Stimulated activated memory B cell treated with anti-CD40 and anti-IgM and Interleukin-4, amounts not matched to agents 10 μg/mL and 1 μg/mL and 100 μg/mL, for 72 hours (primary cell): Measurements from ENCODE around the gene VPS26A.

Experiments
- ATAC-seq: fragments of 150-1000 bp; cut with Tn5 transposase; 2 replicates; pipeline ENCODE4 v1.10.0; 2021
- H3K27ac Mint-ChIP-seq: one replicate; pipeline ENCODE4 v1.8.0; 2022; ENCODE audit warnings: mild to moderate bottlenecking, mixed read lengths
- H3K27me3 Mint-ChIP-seq: one replicate; pipeline ENCODE4 v1.8.0; 2022; ENCODE audit warnings: mixed read lengths
- H3K36me3 Mint-ChIP-seq: one replicate; pipeline ENCODE4 v1.8.0; 2022; ENCODE audit warnings: mixed read lengths
- H3K4me1 Mint-ChIP-seq: one replicate; pipeline ENCODE4 v1.8.0; 2022; ENCODE audit warnings: mixed read lengths
- H3K4me3 Mint-ChIP-seq: one replicate; pipeline ENCODE4 v1.8.0; 2022; ENCODE audit warnings: mild to moderate bottlenecking, moderate library complexity, mixed read lengths
- H3K9me3 Mint-ChIP-seq: one replicate; pipeline ENCODE4 v1.8.0; 2022; ENCODE audit warnings: mixed read lengths

VPS26A gene

GRCh38 chr10:69093933-69094332, 30.0 kb upstream of the VPS26A start:
- Mint-ChIP-seq H3K27ac (no peak overlapping the region), H3K4me3 (no peak overlapping the region), H3K36me3 (peaks cover 38% of the 10 kb centered on the region), H3K9me3 (no peaks in the 10 kb centered on the region), H3K27me3 (no peaks in the 10 kb centered on the region), H3K4me1 (peaks cover 52% of the 10 kb centered on the region)
- ATAC-seq = no peak

GRCh38 chr10:69096045-69096444, 27.9 kb upstream of the VPS26A start:
- ATAC-seq = peak; percentile 91
- H3K36me3 Mint-ChIP-seq = peaks cover 26% of the 10 kb centered on the region
- peaks cover 35% of the 10 kb centered on the region for H3K4me1 Mint-ChIP-seq
- no peak overlapping the region for H3K27ac Mint-ChIP-seq
- H3K4me3 Mint-ChIP-seq = no peak overlapping the region
- H3K9me3 Mint-ChIP-seq = no peaks in the 10 kb centered on the region
- H3K27me3 Mint-ChIP-seq = no peaks in the 10 kb centered on the region

GRCh38 chr10:69097729-69098128, 26.2 kb upstream of the VPS26A start:
- ATAC-seq = no peak
- Mint-ChIP-seq H3K4me3 (no peak overlapping the region), H3K4me1 (peaks cover 40% of the 10 kb centered on the region), H3K27ac (no peak overlapping the region), H3K27me3 (no peaks in the 10 kb centered on the region), H3K36me3 (peaks cover 42% of the 10 kb centered on the region), H3K9me3 (no peaks in the 10 kb centered on the region)

- Mint-ChIP-seq H3K9me3 (no peaks in the 10 kb centered on the region), H3K27me3 (no peaks in the 10 kb centered on the region), H3K4me3 (no peak overlapping the region), H3K27ac (no peak overlapping the region), H3K4me1 (peaks cover 30% of the 10 kb centered on the region), H3K36me3 (peaks cover 51% of the 10 kb centered on the region)
- ATAC-seq = no peak
Observed at GRCh38 chr10:69100136-69100872, 23.7 kb upstream of the VPS26A start.

- H3K27me3 Mint-ChIP-seq = no peaks in the 10 kb centered on the region
- peaks cover 21% of the 10 kb centered on the region for H3K4me1 Mint-ChIP-seq
- peaks cover 55% of the 10 kb centered on the region for H3K36me3 Mint-ChIP-seq
- H3K9me3 Mint-ChIP-seq = no peaks in the 10 kb centered on the region
- ATAC-seq = no peak
- no peak overlapping the region for H3K27ac Mint-ChIP-seq
- no peak overlapping the region for H3K4me3 Mint-ChIP-seq
Observed at GRCh38 chr10:69101451-69102095, 22.4 kb upstream of the VPS26A start.

- H3K4me1 Mint-ChIP-seq = peaks cover 21% of the 10 kb centered on the region
Observed at GRCh38 chr10:69102440-69102839, 21.5 kb upstream of the VPS26A start.

GRCh38 chr10:69103784-69104183, 20.2 kb upstream of the VPS26A start:
- H3K4me1 Mint-ChIP-seq = peaks cover 16% of the 10 kb centered on the region
- peaks cover 51% of the 10 kb centered on the region for H3K36me3 Mint-ChIP-seq
- H3K27me3 Mint-ChIP-seq = no peaks in the 10 kb centered on the region
- no peak overlapping the region for H3K27ac Mint-ChIP-seq
- no peaks in the 10 kb centered on the region for H3K9me3 Mint-ChIP-seq
- ATAC-seq = no peak
- H3K4me3 Mint-ChIP-seq = no peak overlapping the region

More at GRCh38 chr10:69102440-69102839, 21.5 kb upstream of the VPS26A start:
- H3K9me3 Mint-ChIP-seq = no peaks in the 10 kb centered on the region
- peaks cover 58% of the 10 kb centered on the region for H3K36me3 Mint-ChIP-seq
- H3K4me3 Mint-ChIP-seq = no peak overlapping the region
- no peak overlapping the region for H3K27ac Mint-ChIP-seq
- ATAC-seq = no peak
- H3K27me3 Mint-ChIP-seq = no peaks in the 10 kb centered on the region

- Mint-ChIP-seq H3K27me3 (no peaks in the 10 kb centered on the region), H3K4me1 (peaks cover 16% of the 10 kb centered on the region), H3K36me3 (peaks cover 51% of the 10 kb centered on the region), H3K9me3 (no peaks in the 10 kb centered on the region), H3K27ac (no peak overlapping the region), H3K4me3 (no peak overlapping the region)
- no peak for ATAC-seq
Observed at GRCh38 chr10:69104994-69105790, 18.8 kb upstream of the VPS26A start.

- H3K36me3 Mint-ChIP-seq = peaks cover 34% of the 10 kb centered on the region
- H3K9me3 Mint-ChIP-seq = no peaks in the 10 kb centered on the region
- no peaks in the 10 kb centered on the region for H3K27me3 Mint-ChIP-seq
- no peak overlapping the region for H3K4me3 Mint-ChIP-seq
- ATAC-seq = no peak
- H3K27ac Mint-ChIP-seq = no peak overlapping the region
- peaks cover 4% of the 10 kb centered on the region for H3K4me1 Mint-ChIP-seq
Observed at GRCh38 chr10:69107176-69107490, 16.8 kb upstream of the VPS26A start.

- Mint-ChIP-seq H3K4me1 (no peaks in the 10 kb centered on the region), H3K4me3 (no peak overlapping the region), H3K27me3 (no peaks in the 10 kb centered on the region), H3K27ac (no peak overlapping the region), H3K36me3 (peaks cover 28% of the 10 kb centered on the region), H3K9me3 (no peaks in the 10 kb centered on the region)
- ATAC-seq = no peak
Observed at GRCh38 chr10:69107699-69108098, 16.3 kb upstream of the VPS26A start.

GRCh38 chr10:69119896-69120295, 4.1 kb upstream of the VPS26A start:
- H3K4me1 Mint-ChIP-seq = peaks cover 2% of the 10 kb centered on the region
- H3K27ac Mint-ChIP-seq = no peak overlapping the region
- no peak for ATAC-seq
- no peaks in the 10 kb centered on the region for H3K27me3 Mint-ChIP-seq
- no peaks in the 10 kb centered on the region for H3K9me3 Mint-ChIP-seq
- H3K4me3 Mint-ChIP-seq = no peak overlapping the region
- no peaks in the 10 kb centered on the region for H3K36me3 Mint-ChIP-seq

- H3K4me1 Mint-ChIP-seq = peaks cover 11% of the 10 kb centered on the region
- H3K9me3 Mint-ChIP-seq = no peaks in the 10 kb centered on the region
- H3K27ac Mint-ChIP-seq = peak overlapping the region; percentile 96
- H3K27me3 Mint-ChIP-seq = no peaks in the 10 kb centered on the region
- H3K36me3 Mint-ChIP-seq = no peaks in the 10 kb centered on the region
- peak overlapping the region; percentile 80 for H3K4me3 Mint-ChIP-seq
- peak; percentile 40 for ATAC-seq
Observed at GRCh38 chr10:69123306-69123746, 652 bp upstream of the VPS26A start.

GRCh38 chr10:69124563-69125268, 738 bp downstream of the VPS26A start:
- Mint-ChIP-seq H3K4me1 (peaks cover 16% of the 10 kb centered on the region), H3K4me3 (peak overlapping the region; percentile 90), H3K27me3 (no peaks in the 10 kb centered on the region), H3K9me3 (no peaks in the 10 kb centered on the region), H3K27ac (peak overlapping the region; percentile 96), H3K36me3 (no peaks in the 10 kb centered on the region)
- ATAC-seq = peak; percentile 57

- H3K4me1 Mint-ChIP-seq = peaks cover 24% of the 10 kb centered on the region
- no peak overlapping the region for H3K27ac Mint-ChIP-seq
- H3K27me3 Mint-ChIP-seq = no peaks in the 10 kb centered on the region
- no peak for ATAC-seq
- no peaks in the 10 kb centered on the region for H3K9me3 Mint-ChIP-seq
- no peaks in the 10 kb centered on the region for H3K36me3 Mint-ChIP-seq
- H3K4me3 Mint-ChIP-seq = peak overlapping the region; percentile 90
Observed at GRCh38 chr10:69125554-69125953, 1.6 kb downstream of the VPS26A start.

GRCh38 chr10:69130251-69130650, 6.3 kb downstream of the VPS26A start:
- no peak overlapping the region for H3K27ac Mint-ChIP-seq
- no peak for ATAC-seq
- H3K4me1 Mint-ChIP-seq = peaks cover 32% of the 10 kb centered on the region
- H3K4me3 Mint-ChIP-seq = no peak overlapping the region
- H3K36me3 Mint-ChIP-seq = peaks cover 17% of the 10 kb centered on the region
- no peaks in the 10 kb centered on the region for H3K27me3 Mint-ChIP-seq
- no peaks in the 10 kb centered on the region for H3K9me3 Mint-ChIP-seq
